Mucosa of rectum (tissue), 2 donors: Measurements from ENCODE around the gene PLPPR5.
A peak's percentile ranks its signal among the peaks of the same experiment; 100 is the strongest.

Experiments
- H3K27ac ChIP-seq, 2 donors: one replicate each; pipeline ENCODE4 v1.7.0; 2013; ENCODE audit warnings: inconsistent platforms in 2 of 2, low read depth in 2 of 2, low read length in 2 of 2
- H3K27me3 ChIP-seq, 2 donors: one replicate each; pipeline ENCODE4 v1.7.0; 2013; ENCODE audit warnings: low read length in 2 of 2; ENCODE audit not compliant: control insufficient read depth in 2 of 2, insufficient read depth in 2 of 2
- H3K36me3 ChIP-seq, 2 donors: one replicate each; pipeline ENCODE4 v1.7.0; 2013; ENCODE audit warnings: low read length in 2 of 2; ENCODE audit not compliant: control insufficient read depth in 2 of 2, insufficient read depth in 2 of 2
- H3K4me1 ChIP-seq, 2 donors: one replicate each; pipeline ENCODE4 v1.7.0; 2013; ENCODE audit warnings: low read length in 2 of 2, mild to moderate bottlenecking in 1 of 2; ENCODE audit not compliant: control insufficient read depth in 2 of 2, insufficient read depth in 2 of 2
- H3K4me3 ChIP-seq, 2 donors: one replicate each; pipeline ENCODE4 v1.7.0; 2013; ENCODE audit warnings: low read length in 2 of 2
- H3K9ac ChIP-seq, 2 donors: one replicate each; pipeline ENCODE4 v1.7.0; 2013; ENCODE audit warnings: low read length in 2 of 2, low read depth in 1 of 2, mild to moderate bottlenecking in 1 of 2
- H3K9me3 ChIP-seq, 2 donors: one replicate each; pipeline ENCODE4 v1.7.0; 2013; ENCODE audit warnings: low read length in 2 of 2; ENCODE audit not compliant: control insufficient read depth in 2 of 2
- donor health status: healthy.
- donor health status: Normal muscosa, but diverticular disease.

The PLPPR5 gene

GRCh38 chr1:98870959-98871903, 133.4 kb downstream of the PLPPR5 start:
- Histone ChIP-seq H3K9ac (no peak overlapping the region), H3K4me3 (peak overlapping the region in 1 of 2 donors; percentile 32), H3K4me1 (peaks cover 6 to 22% of the 10 kb centered on the region in 2 donors), H3K9me3 (no peaks in the 10 kb centered on the region), H3K27ac (peak overlapping the region; percentile 16 to 61), H3K36me3 (no peaks in the 10 kb centered on the region), H3K27me3 (no peaks in the 10 kb centered on the region)

- Histone ChIP-seq H3K4me3 (no peak overlapping the region), H3K27me3 (no peaks in the 10 kb centered on the region), H3K36me3 (no peaks in the 10 kb centered on the region), H3K9ac (no peak overlapping the region), H3K9me3 (no peaks in the 10 kb centered on the region), H3K27ac (peak overlapping the region in 1 of 2 donors; percentile 29), H3K4me1 (peaks cover 0 to 8% of the 10 kb centered on the region in 2 donors)
These were observed 138.9 kb downstream of the PLPPR5 start for GRCh38 chr1:98865796-98866195.

- H3K36me3 ChIP-seq: no peaks in the 10 kb centered on the region
- H3K9me3 ChIP-seq: no peaks in the 10 kb centered on the region
- no peak overlapping the region for H3K4me3 ChIP-seq
- peaks cover 0 to under 1% of the 10 kb centered on the region in 2 donors for H3K4me1 ChIP-seq
- no peak overlapping the region for H3K27ac ChIP-seq
- no peaks in the 10 kb centered on the region for H3K27me3 ChIP-seq
- no peak overlapping the region for H3K9ac ChIP-seq
These were observed 144.3 kb downstream of the PLPPR5 start for GRCh38 chr1:98860329-98860728.

DNA sequence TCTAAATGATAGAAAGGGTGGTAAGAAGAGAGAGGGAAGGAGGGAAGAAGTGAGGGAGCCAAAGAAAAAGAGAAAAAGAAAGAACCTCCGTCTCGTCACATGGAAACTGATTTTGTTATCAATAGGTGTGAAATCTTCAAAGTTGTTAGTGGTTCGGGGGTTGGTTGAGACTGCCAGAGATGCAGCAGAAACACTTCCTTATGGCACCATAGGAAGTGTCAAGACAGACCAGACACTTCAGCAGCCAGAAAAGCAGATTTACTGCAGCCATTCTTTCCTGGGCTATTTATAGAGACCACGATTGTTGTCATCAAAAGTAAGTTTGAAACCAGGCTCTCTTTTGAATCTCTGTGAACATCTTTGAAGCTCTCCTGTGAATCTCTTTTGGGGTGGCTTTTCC, 150.5 kb downstream of the PLPPR5 start:
- no peak overlapping the region for H3K9ac ChIP-seq
- H3K9me3 ChIP-seq: no peaks in the 10 kb centered on the region
- no peaks in the 10 kb centered on the region for H3K4me1 ChIP-seq
- H3K36me3 ChIP-seq: no peaks in the 10 kb centered on the region
- no peak overlapping the region for H3K4me3 ChIP-seq
- H3K27me3 ChIP-seq: no peaks in the 10 kb centered on the region
- H3K27ac ChIP-seq: no peak overlapping the region

DNA sequence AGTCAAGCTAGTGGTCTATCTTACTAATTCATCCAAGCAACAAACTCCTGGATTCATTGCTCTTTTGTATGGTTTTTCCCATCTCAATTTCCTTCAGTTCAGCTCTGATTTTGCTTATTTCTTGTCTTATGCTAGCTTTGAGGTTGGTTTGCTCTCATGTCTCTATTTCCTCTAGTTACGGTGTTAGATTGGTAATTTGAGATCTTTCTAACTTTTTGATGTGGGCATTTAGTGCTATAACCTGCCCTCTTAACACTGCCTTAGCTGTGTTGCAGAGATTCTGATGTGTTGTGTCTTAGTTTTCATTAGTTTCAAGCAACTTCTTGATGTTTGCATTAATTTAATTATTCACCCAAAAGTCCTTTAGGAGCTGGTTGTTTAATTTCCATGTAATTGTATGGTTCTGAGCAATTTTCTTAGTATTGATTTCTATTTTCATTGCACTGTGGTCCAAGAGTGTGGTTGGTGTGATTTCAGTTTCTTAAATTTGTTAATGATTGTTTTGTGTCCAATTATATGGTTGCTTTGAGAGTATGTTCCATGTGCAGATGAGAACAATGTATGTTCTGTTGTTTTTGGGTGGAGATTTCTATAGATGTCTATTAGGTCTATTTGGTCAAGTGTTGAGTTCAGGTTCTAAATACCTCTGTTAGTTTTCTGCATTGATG, 154.6 kb downstream of the PLPPR5 start:
- H3K9me3 ChIP-seq: no peaks in the 10 kb centered on the region
- H3K9ac ChIP-seq: no peak overlapping the region
- H3K36me3 ChIP-seq: no peaks in the 10 kb centered on the region
- H3K4me1 ChIP-seq: no peaks in the 10 kb centered on the region
- no peak overlapping the region for H3K4me3 ChIP-seq
- H3K27me3 ChIP-seq: no peaks in the 10 kb centered on the region
- no peak overlapping the region for H3K27ac ChIP-seq

GRCh38 chr1:98842241-98842640, 162.4 kb downstream of the PLPPR5 start:
- no peak overlapping the region for H3K27ac ChIP-seq
- H3K27me3 ChIP-seq: no peaks in the 10 kb centered on the region
- no peaks in the 10 kb centered on the region for H3K4me1 ChIP-seq
- no peak overlapping the region for H3K9ac ChIP-seq
- no peaks in the 10 kb centered on the region for H3K9me3 ChIP-seq
- no peaks in the 10 kb centered on the region for H3K36me3 ChIP-seq
- no peak overlapping the region for H3K4me3 ChIP-seq
